Endothelial cell of umbilical vein (primary cell): ENCODE results near the gene EEFSEC. TPM values are rescaled to one million over a fixed set of nuclear protein-coding genes. Genes with fewer than 3 reads are reported as not detected.

Experiments used
- BruUV-seq: library from RNA; stranded (reverse); fragments of 400-500 nt; replicated peaks from 2 replicates; lab custom pipeline; 2021; lab: Mats Ljungman, UMichigan
- CTCF ChIA-PET: fragments of 300-600, 350-600 bp; sonication (Branson Sonifier 250); formaldehyde crosslinking; loops from one replicate; lab custom pipeline; 2021; ENCODE audit warnings: antibody characterized with exemption, inconsistent platforms; lab: Charles Lee
- POLR2A ChIA-PET: fragments of 300-600, 350-600 bp; sonication (Branson Sonifier 250); formaldehyde crosslinking; loops from one replicate; lab custom pipeline; 2021; ENCODE audit warnings: antibody characterized with exemption, inconsistent platforms; lab: Charles Lee
- DNase-seq: peaks from one replicate; pipeline ENCODE4 v3.0.0-alpha.2; 2011; ENCODE audit warnings: low read depth, low spot score
- FAIRE-seq: peaks from 2 replicates; lab custom pipeline; 2011; peaks lifted over from hg19 to GRCh38; lab: Jason Lieb, UNC
- H2AFZ ChIP-seq: 2 replicates; pipeline ENCODE4 v1.6.0; 2012; ENCODE audit warnings: low read depth, low read length, control low read depth, inconsistent platforms
- H3K27ac ChIP-seq: 2 replicates; pipeline ENCODE4 v1.5.1; 2011; ENCODE audit warnings: low read depth, mild to moderate bottlenecking, control low read depth, low read length, moderate library complexity; ENCODE audit not compliant: insufficient read depth
- H3K27me3 ChIP-seq, 2 experiments: 2 replicates each; pipeline versions ENCODE4 v1.6.0 to v1.6.1; 2011; ENCODE audit warnings: low read length in 2 of 2, mixed read lengths in 1 of 2; ENCODE audit not compliant: control insufficient read depth in 2 of 2, insufficient read depth in 2 of 2
- H3K36me3 ChIP-seq, 2 experiments: 2 replicates in 1 of 2; 3 replicates in 1 of 2; pipeline ENCODE4 v1.5.1; 2011; ENCODE audit warnings: low read length in 2 of 2, mild to moderate bottlenecking in 1 of 2, moderate library complexity in 1 of 2; ENCODE audit not compliant: control insufficient read depth in 2 of 2, insufficient read depth in 2 of 2; ENCODE audit errors: extremely low read depth in 1 of 2
- H3K4me1 ChIP-seq: 3 replicates; pipeline ENCODE4 v1.5.1; 2011; ENCODE audit warnings: mild to moderate bottlenecking, low read length; ENCODE audit not compliant: control insufficient read depth, insufficient read depth; ENCODE audit errors: extremely low read depth
- H3K4me2 ChIP-seq: 2 replicates; pipeline ENCODE4 v1.6.1; 2011; ENCODE audit warnings: low read length, control low read depth, mixed read lengths; ENCODE audit not compliant: insufficient read depth
- H3K4me3 ChIP-seq, 3 experiments: fragments of 200-600 bp in 1 of 3; sonication (generic), shearing (Covaris generic) in 1 of 3; replicated peaks in 1 of 3; 2 replicates each; pipeline ENCODE4 v1.5.1; 2011 to 2016; ENCODE audit warnings: control low read depth in 3 of 3, low read length in 3 of 3, mild to moderate bottlenecking in 2 of 3, inconsistent platforms in 1 of 3, low read depth in 1 of 3, moderate library complexity in 1 of 3; ENCODE audit not compliant: insufficient read depth in 1 of 3
- H3K79me2 ChIP-seq: 2 replicates; pipeline ENCODE4 v1.6.0; 2012; ENCODE audit warnings: low read length, inconsistent platforms; ENCODE audit not compliant: control insufficient read depth, insufficient read depth
- H3K9ac ChIP-seq: replicated peaks from 2 replicates; pipeline ENCODE3; 2011; ENCODE audit warnings: low read length, control low read depth; ENCODE audit not compliant: insufficient read depth; ENCODE audit errors: extremely low read depth
- H3K9me1 ChIP-seq: replicated peaks from 3 replicates; pipeline ENCODE4 v1.6.0; 2011; ENCODE audit warnings: mild to moderate bottlenecking, low read length; ENCODE audit not compliant: control insufficient read depth, insufficient read depth; ENCODE audit errors: extremely low read depth
- H3K9me3 ChIP-seq: replicated peaks from 2 replicates; pipeline ENCODE4 v1.5.1; 2012; ENCODE audit warnings: low read length, inconsistent platforms; ENCODE audit not compliant: control insufficient read depth, insufficient read depth
- H4K20me1 ChIP-seq: replicated peaks from 2 replicates; pipeline ENCODE3; 2011; ENCODE audit warnings: mild to moderate bottlenecking, low read length; ENCODE audit not compliant: control insufficient read depth, insufficient read depth; ENCODE audit errors: extremely low read depth
- EZH2 ChIP-seq: IDR thresholded peaks from 2 replicates; pipeline ENCODE4 v1.6.1; 2012; ENCODE audit warnings: borderline replicate concordance, low read depth, mild to moderate bottlenecking, moderate library complexity, low read length, inconsistent platforms; ENCODE audit not compliant: severe bottlenecking
- FOS ChIP-seq: IDR thresholded peaks from 2 replicates; pipeline ENCODE4 v1.6.1; 2011; ENCODE audit warnings: mild to moderate bottlenecking, low read length, moderate library complexity, borderline replicate concordance; ENCODE audit not compliant: insufficient read depth
- GATA2 ChIP-seq: IDR thresholded peaks from 2 replicates; pipeline ENCODE4 v1.7.0; 2011; ENCODE audit warnings: low read depth, mild to moderate bottlenecking, moderate library complexity, mixed read lengths, low read length; ENCODE audit not compliant: insufficient read length, insufficient read depth
- MAX ChIP-seq: IDR thresholded peaks from 2 replicates; pipeline ENCODE4 v1.6.1; 2011; ENCODE audit not compliant: insufficient read depth, insufficient read length
- MYC ChIP-seq: IDR thresholded peaks from one replicate; pipeline ENCODE4 v1.6.1; 2011; ENCODE audit warnings: mild to moderate bottlenecking, low read depth, low read length
- dilution Hi-C: fragments of 300-500 bp; cut with MboI; formaldehyde crosslinking; loops from one replicate; pipeline ENCODE4 v1.15.0; 2019; ENCODE audit warnings: low sequenced_read_pairs; ENCODE audit not compliant: extremely low pct_ligation_motif_present
- intact Hi-C: fragments of 100-400 bp; cut with micrococcal nuclease; formaldehyde crosslinking; loops from one replicate; pipeline ENCODE4 v1.10.0; 2022
- polyA plus RNA-seq, 4 experiments: library from polyadenylated mRNA; depleted of rRNA in 3 of 4; stranded (reverse) in 3 of 4; unstranded in 1 of 4; fragments of >200 nt; gene quantifications; 2 replicates each; pipeline versions ENCODE4 v1.2.1 to v1.2.3, GENCODE V29; 2011 to 2012; ENCODE audit warnings: missing spikeins in 1 of 4
- total RNA-seq: library from RNA; stranded (reverse); gene quantifications from 2 replicates; pipeline ENCODE4 v1.2.3, GENCODE V29; 2021
- TF ChIP-seq, protein P1 (sequence below), 2 donors: IDR thresholded peaks; 1 replicate in 1 of 2; 2 replicates in 1 of 2; pipeline ENCODE4 v1.5.1; 2011; ENCODE audit warnings: low read length in 2 of 2, mild to moderate bottlenecking in 2 of 2, moderate library complexity in 2 of 2, control low read depth in 1 of 2, inconsistent platforms in 1 of 2, low read depth in 1 of 2; ENCODE audit not compliant: insufficient read depth in 1 of 2; ENCODE audit errors: extremely low read depth in 1 of 2

The EEFSEC gene
- total and polyA plus RNA-seq, 2 donors (not counting 3 experiments of a cell fraction or from before 2014, with no cell fraction given): 13.1 to 14.5 TPM

- H3K79me2 ChIP-seq: no peaks in the 10 kb centered on the region
- no peaks in the 10 kb centered on the region for H3K27me3 ChIP-seq
- FAIRE-seq (no peak), DNase-seq (no peak)
- ChIA-PET POLR2A (no interaction called here), CTCF (interaction anchor here (1.0 to 1.2 kb wide), 3 partner anchors 48 to 334 kb away, joined by 3 to 4 read pairs (median 4); no protein-coding TSS in a partner anchor)
- no peak overlapping the region for H2AFZ ChIP-seq
- H3K9me3 ChIP-seq: no peaks in the 10 kb centered on the region
- intact Hi-C loops (no loop called here), dilution Hi-C loops (no loop called here)
- H3K27ac ChIP-seq: no peak overlapping the region
- no TSS peak for BruUV-seq
- H3K4me1 ChIP-seq: peaks cover 17% of the 10 kb centered on the region
- H3K4me3 ChIP-seq: no peak overlapping the region
- H4K20me1 ChIP-seq: no peaks in the 10 kb centered on the region
- no peaks in the 10 kb centered on the region for H3K9me1 ChIP-seq
- no peak overlapping the region for H3K4me2 ChIP-seq
- H3K9ac ChIP-seq: no peak overlapping the region
- no peaks in the 10 kb centered on the region for H3K36me3 ChIP-seq
- no peak for TF ChIP-seq MAX
- TF ChIP-seq GATA2: no peak
- TF ChIP-seq EZH2: no peak
- TF ChIP-seq FOS: no peak
- TF ChIP-seq MYC: no peak
- TF ChIP-seq, protein P1, sequence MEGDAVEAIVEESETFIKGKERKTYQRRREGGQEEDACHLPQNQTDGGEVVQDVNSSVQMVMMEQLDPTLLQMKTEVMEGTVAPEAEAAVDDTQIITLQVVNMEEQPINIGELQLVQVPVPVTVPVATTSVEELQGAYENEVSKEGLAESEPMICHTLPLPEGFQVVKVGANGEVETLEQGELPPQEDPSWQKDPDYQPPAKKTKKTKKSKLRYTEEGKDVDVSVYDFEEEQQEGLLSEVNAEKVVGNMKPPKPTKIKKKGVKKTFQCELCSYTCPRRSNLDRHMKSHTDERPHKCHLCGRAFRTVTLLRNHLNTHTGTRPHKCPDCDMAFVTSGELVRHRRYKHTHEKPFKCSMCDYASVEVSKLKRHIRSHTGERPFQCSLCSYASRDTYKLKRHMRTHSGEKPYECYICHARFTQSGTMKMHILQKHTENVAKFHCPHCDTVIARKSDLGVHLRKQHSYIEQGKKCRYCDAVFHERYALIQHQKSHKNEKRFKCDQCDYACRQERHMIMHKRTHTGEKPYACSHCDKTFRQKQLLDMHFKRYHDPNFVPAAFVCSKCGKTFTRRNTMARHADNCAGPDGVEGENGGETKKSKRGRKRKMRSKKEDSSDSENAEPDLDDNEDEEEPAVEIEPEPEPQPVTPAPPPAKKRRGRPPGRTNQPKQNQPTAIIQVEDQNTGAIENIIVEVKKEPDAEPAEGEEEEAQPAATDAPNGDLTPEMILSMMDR (IDR thresholded peaks at IDR 0.05; ENCODE audit: extremely low read depth in 1 of 2, insufficient read depth in 1 of 2, low read depth in 1 of 2, low read length in 2 of 2): no peak
Observed at GRCh38 chr3:128273841-128274573, 120.7 kb downstream of the EEFSEC start.
